ENCODE results near the gene AADACL2.
"Not testable (repeated sequence)": the region's sequence is repeated elsewhere in the genome, so short reads cannot be mapped to it uniquely, and the experiment has no call there.

The AADACL2 gene

DNA sequence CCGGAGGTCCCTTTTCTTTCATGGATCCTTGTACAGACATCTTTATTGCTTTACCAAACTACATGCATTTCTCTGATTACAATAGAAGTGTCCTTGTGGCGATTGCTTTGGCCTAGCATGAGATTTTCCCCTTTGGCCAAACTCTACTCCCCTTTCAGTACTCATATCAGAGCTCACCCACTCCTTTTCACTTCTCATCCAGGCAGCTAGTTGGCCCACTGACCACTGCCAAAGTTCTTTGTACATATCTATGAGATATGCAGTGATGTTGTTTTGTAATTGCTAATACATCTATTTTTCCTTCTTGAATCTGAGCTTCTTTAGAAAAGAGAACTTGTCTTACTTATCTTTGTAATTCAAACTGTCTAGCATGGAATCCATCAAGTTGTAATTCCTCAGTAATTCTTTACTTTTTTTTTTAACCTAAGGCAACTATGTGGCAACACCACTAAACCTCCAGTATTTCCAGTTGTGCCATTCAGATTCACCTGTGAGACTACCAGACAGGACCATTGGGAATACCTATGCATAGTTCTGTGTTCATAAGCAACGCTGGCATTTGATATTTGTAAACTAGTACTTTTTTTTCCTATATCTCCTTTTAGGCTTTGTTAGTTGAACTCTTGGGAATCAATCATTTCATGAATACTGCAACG lies 39.2 kb downstream of the AADACL2 start:
- H3K36me3 Mint-ChIP-seq (ENCODE audit: insufficient read depth): no peaks in the 10 kb centered on the region
- ATAC-seq (replicated peaks): no peak

DNA sequence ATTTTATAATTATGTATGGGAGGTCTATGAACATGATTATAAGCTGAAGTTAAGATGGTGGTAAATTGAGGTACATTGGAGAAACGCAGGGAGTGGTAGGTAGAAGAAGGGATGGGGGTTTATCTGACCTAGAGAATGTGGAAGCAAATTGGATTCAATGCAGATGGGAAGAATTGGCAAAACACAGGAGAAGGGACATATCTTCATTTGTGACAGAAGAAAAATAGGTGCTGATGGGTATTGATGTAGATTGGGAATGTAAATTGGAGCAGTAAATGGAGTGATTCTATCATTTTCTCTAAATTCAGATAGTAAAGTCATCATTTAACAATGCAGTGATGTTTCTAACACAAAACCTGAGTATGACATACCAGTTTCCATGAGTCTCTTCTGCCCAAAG lies 40.5 kb downstream of the AADACL2 start:
- Mint-ChIP-seq H3K9me3 (peaks cover 0 to 1% of the 10 kb centered on the region in 2 donors), H3K36me3 (ENCODE audit: insufficient read depth) (no peaks in the 10 kb centered on the region), H3K4me3 (no peak overlapping the region), H3K4me1 (ENCODE audit: low read depth in 2 of 2) (no peaks in the 10 kb centered on the region), H3K27ac (no peak overlapping the region), H3K27me3 (peaks cover 14 to 27% of the 10 kb centered on the region in 2 donors)
- DNase-seq: no peak
- no peak for ATAC-seq (replicated peaks)

More for the DNA sequence above, 39.2 kb downstream of the AADACL2 start:
- no peaks in the 10 kb centered on the region for H3K4me1 Mint-ChIP-seq (ENCODE audit: low read depth in 2 of 2)
- no peak overlapping the region for H3K27ac Mint-ChIP-seq
- no peak overlapping the region for H3K4me3 Mint-ChIP-seq
- no peak for DNase-seq
- peaks cover 0 to 1% of the 10 kb centered on the region in 2 donors for H3K9me3 Mint-ChIP-seq
- H3K27me3 Mint-ChIP-seq: peaks cover 14 to 27% of the 10 kb centered on the region in 2 donors

DNA sequence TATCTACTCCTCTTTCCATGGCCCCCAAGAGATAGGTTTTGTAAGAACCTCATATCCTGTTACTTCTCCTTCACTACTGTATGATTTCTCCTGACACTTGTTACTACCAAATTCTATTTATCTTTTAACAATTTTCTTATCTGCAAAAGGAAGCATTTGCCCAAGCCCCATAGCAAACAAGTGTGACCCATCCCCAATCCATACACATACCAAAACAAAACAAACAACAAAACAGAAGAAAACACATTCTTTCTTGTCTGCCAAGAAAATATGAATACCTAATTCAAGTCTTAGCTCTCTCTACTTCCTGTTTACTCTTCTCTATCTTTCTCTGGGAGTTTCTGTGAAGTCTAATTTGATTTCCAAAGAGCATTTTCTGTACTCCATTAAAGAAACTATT lies 41.2 kb downstream of the AADACL2 start:
- peaks cover 0 to 1% of the 10 kb centered on the region in 2 donors for H3K9me3 Mint-ChIP-seq

DNA sequence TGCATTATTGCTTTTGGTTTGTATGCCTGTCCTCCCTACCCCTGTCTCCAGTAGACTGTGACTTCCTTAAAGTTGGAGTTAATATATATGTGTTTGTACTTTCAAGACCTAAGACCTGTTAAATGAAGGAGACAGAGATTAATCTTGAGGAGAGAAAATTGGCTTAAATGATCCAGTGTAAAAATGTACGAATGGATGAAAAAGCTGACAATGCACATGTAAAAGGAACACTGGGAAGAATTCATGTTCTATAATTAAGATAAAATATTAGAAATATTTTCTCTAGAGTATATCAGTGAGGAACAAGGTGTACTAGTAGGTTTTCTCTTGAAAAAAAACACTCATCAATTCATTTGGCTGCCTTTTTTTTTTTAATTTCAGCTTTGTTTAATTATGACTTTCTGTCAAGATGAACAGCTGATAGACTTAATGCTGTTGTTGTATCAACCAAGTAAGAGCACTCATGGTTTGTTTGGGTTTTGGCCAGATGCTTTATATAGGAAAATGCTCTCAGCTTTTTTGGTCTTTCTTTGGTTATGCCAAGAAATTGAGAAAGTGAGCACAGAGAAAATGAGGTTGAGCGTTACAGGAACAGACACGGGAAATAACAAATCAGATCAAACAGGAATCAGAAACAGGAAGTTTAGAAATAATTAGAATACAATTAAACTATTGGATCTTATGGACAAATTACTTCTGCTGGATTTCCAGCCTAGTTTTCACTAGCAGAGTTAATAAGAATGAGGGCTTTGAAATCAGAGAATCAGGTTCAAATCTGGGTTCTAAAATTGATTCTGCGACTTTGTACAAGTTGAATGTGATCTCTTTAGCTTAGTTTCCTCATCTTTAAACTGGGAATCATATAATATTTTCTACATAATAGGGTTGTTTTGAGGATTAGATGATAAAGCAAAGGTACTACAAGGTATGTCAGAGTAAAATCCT lies 41.9 kb downstream of the AADACL2 start:
- no peaks in the 10 kb centered on the region for H3K4me1 Mint-ChIP-seq (ENCODE audit: low read depth in 2 of 2)
- peaks cover 0 to 1% of the 10 kb centered on the region in 2 donors for H3K9me3 Mint-ChIP-seq
- no peak for ATAC-seq (replicated peaks)
- H3K4me3 Mint-ChIP-seq: no peak overlapping the region
- H3K27me3 Mint-ChIP-seq: peaks cover 14 to 27% of the 10 kb centered on the region in 2 donors
- no peak for DNase-seq
- H3K36me3 Mint-ChIP-seq (ENCODE audit: insufficient read depth): no peaks in the 10 kb centered on the region
- no peak overlapping the region for H3K27ac Mint-ChIP-seq

More for the DNA sequence above, 41.2 kb downstream of the AADACL2 start:
- no peak for DNase-seq
- Mint-ChIP-seq H3K4me1 (ENCODE audit: low read depth in 2 of 2) (no peaks in the 10 kb centered on the region), H3K36me3 (ENCODE audit: insufficient read depth) (no peaks in the 10 kb centered on the region), H3K27ac (no peak overlapping the region), H3K4me3 (no peak overlapping the region), H3K27me3 (peaks cover 14 to 27% of the 10 kb centered on the region in 2 donors)
- ATAC-seq (replicated peaks): no peak

DNA sequence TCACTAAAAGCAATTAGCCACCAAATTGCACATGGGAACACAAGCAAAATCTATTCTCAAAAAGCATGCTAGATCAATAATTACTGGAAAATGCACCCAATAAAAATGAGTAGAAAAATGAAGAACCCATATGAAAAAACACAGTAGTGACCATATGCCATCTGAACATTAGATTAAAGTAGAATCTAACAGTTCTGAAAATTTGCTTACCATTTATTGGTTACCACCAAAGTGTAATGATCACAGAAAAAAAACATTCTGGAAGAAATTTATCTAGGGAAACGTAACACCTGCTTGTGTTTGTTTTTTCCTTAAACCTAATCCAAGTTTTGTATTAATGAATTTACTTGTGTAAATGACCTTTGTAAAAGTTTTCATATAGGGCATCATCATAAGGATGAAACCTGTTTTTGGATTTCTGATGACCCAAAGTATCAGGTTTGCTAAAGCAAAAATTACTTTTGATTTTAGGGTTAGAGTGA lies 42.6 kb downstream of the AADACL2 start:
- no peak for ATAC-seq (replicated peaks)

DNA sequence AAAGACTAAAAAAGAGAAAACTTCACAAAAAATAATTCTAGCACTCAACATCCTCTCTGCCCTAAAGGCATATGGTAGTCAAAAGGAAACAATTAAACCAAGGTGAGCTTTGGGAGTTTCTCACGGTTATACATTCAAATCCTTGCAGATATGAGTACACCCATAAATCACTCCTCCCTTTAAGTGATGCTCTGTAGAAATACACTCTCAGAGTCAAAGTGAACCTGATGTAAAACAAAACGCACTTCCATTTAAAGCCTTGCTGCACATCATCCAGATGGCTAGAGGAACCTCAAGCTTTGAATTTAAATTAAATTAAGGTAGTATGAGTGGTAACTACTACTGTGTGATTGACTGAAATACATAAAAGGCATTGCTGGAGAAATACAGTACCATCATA lies 44.2 kb downstream of the AADACL2 start:
- ATAC-seq (replicated peaks) (no peak), DNase-seq (no peak)
- peaks cover 0 to 1% of the 10 kb centered on the region in 2 donors for H3K9me3 Mint-ChIP-seq
- peaks cover 10 to 21% of the 10 kb centered on the region in 2 donors for H3K27me3 Mint-ChIP-seq
- H3K4me3 Mint-ChIP-seq: no peak overlapping the region
- no peaks in the 10 kb centered on the region for H3K4me1 Mint-ChIP-seq (ENCODE audit: low read depth in 2 of 2)
- no peaks in the 10 kb centered on the region for H3K36me3 Mint-ChIP-seq (ENCODE audit: insufficient read depth)
- H3K27ac Mint-ChIP-seq: no peak overlapping the region

More for the DNA sequence above, 42.6 kb downstream of the AADACL2 start:
- no peaks in the 10 kb centered on the region for H3K36me3 Mint-ChIP-seq (ENCODE audit: insufficient read depth)
- no peak for DNase-seq
- H3K4me3 Mint-ChIP-seq: no peak overlapping the region
- H3K27ac Mint-ChIP-seq: no peak overlapping the region
- peaks cover 14 to 27% of the 10 kb centered on the region in 2 donors for H3K27me3 Mint-ChIP-seq
- no peaks in the 10 kb centered on the region for H3K4me1 Mint-ChIP-seq (ENCODE audit: low read depth in 2 of 2)
- H3K9me3 Mint-ChIP-seq: peaks cover 0 to 1% of the 10 kb centered on the region in 2 donors

DNA sequence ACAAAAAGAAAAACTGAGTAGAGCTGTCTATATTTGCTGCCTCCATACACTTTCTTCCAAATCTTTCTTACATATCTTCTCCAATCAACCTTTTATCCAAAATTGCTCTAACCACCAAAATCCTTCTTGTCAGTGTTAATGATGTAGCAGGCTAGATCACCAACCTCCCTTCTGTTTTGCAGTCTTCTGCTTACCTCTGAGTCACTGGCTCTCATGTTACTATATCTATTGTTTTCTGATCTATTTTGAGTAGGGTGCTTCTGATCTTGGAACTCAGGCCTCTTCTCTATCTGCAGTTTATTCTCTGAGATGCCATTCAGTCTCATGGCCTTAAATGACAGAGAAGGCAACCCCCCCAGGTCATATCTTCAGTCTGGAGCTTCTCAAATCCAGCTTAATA lies 53.9 kb downstream of the AADACL2 start:
- no peak for DNase-seq

DNA sequence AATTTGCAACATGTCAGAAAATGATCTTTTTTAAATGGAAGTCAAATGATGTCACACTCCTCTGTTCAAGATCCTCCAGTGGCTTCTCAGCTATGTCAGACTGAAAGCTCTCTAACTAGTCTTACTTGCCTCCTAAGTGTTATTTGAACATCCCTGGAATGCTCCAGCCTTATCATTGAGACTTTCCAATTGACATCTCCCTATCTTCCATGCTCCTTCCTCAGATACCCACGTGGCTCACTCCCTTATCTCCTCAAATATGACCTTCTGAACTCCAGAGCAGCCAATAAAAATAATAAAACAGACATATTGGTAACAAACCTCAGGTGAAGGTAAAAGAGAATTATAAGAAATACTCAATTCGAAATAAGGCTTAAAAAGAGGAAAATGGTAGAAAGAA lies 54.7 kb downstream of the AADACL2 start:
- H3K4me1 Mint-ChIP-seq (ENCODE audit: low read depth in 2 of 2): no peaks in the 10 kb centered on the region
- no peaks in the 10 kb centered on the region for H3K36me3 Mint-ChIP-seq (ENCODE audit: insufficient read depth)
- no peak overlapping the region for H3K27ac Mint-ChIP-seq
- DNase-seq (no peak), ATAC-seq (replicated peaks) (no peak)
- H3K27me3 Mint-ChIP-seq: no peaks in the 10 kb centered on the region
- H3K4me3 Mint-ChIP-seq: no peak overlapping the region
- no peaks in the 10 kb centered on the region for H3K9me3 Mint-ChIP-seq

More for the DNA sequence above, 53.9 kb downstream of the AADACL2 start:
- Mint-ChIP-seq H3K9me3 (no peaks in the 10 kb centered on the region), H3K27ac (no peak overlapping the region), H3K4me1 (ENCODE audit: low read depth in 2 of 2) (no peaks in the 10 kb centered on the region), H3K36me3 (ENCODE audit: insufficient read depth) (no peaks in the 10 kb centered on the region), H3K27me3 (no peaks in the 10 kb centered on the region), H3K4me3 (no peak overlapping the region)
- ATAC-seq (replicated peaks): no peak

DNA sequence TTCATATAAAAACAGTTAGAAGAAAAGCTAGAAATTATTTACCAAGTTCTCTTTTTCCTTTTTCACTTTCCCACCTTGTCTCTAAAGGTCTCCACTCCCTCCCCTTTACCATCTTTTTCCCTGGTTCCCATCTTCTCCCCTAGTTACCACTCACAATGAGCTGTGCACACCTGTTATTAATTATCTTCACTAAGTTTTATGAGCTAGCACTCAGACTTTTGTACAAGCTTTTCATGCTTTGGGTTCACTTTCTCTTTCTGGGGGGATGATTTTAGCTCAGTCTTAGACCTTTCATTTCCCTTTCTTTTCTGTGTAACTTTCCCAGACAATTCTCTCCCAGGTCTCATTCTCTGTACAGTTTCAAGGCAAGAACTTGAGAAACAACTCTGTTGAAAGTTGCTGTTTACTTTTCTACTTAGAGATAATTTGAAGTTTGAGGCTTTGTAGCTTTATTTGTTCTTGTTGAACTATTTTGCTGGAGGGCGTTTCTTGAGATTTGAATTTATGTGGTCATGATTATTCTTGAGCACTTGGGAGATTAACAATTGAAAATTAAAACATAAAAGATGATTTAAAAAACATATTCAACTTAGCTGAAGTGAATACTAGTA lies 56.2 kb downstream of the AADACL2 start:
- Mint-ChIP-seq H3K9me3 (no peaks in the 10 kb centered on the region), H3K27me3 (peaks cover 6 to 8% of the 10 kb centered on the region in 2 donors), H3K36me3 (ENCODE audit: insufficient read depth) (no peaks in the 10 kb centered on the region), H3K4me1 (ENCODE audit: low read depth in 2 of 2) (no peaks in the 10 kb centered on the region), H3K4me3 (no peak overlapping the region), H3K27ac (no peak overlapping the region)
- ATAC-seq (replicated peaks) (no peak), DNase-seq (no peak)

DNA sequence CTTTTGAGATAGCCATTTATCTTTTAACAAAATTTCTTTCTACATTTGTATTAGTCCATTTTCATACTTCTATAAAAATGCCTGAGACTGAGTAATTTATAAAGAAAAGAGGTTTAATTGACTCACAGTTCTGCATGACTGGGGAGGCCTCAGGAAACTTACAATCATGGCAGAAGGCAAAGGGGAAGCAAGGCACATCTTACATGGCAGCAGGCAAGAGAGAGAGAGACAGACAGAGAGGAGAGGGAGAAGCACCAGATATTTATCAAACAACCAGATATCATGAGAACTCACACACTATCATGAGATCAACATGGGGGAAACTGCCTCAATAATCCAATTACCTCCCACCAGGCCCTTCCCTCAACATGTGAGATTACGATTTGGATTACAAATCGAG lies 57.0 kb downstream of the AADACL2 start:
- not testable (repeated sequence) for H3K27me3 Mint-ChIP-seq; H3K4me1 Mint-ChIP-seq (ENCODE audit: low read depth in 2 of 2); H3K27ac Mint-ChIP-seq; H3K9me3 Mint-ChIP-seq; ATAC-seq (replicated peaks); DNase-seq; H3K4me3 Mint-ChIP-seq; H3K36me3 Mint-ChIP-seq (ENCODE audit: insufficient read depth)

DNA sequence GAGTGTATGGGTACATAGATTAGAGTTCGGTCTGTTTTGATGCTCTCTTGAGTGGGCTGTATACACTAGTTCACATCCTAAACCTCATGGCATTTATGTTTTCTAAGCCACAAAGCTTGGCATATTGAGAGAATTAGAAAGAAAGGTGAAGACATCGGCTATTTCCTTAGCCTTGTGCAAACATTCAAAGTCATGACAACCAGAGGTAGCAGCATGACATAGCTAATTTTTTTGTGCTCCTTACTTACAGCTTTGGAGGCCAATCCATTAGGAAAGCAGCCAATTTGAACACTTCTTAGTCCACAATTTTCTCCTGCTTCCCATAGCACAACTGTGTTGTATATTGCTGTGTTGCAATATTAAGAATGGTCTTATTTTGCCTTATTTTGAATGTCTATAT lies 58.7 kb downstream of the AADACL2 start:
- no peak for ATAC-seq (replicated peaks)

DNA sequence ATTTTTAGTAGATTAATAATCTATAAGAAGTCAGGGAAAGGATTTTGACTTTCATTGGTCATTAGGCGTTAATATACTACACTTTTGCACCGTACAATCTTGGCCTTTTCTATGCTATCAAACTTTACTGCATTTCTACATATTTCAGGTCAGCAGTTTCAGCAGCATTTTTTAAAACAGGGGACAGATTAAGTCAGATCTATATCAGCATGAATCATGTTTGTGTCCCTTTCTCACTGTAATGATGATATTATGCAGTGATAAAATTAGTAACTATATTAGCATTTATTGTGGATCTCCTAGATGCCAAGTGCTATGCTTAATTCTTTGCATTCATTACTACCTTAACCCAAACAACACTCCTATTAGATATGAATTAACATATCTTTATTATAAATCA lies 59.9 kb downstream of the AADACL2 start:
- Mint-ChIP-seq H3K27ac (no peak overlapping the region), H3K36me3 (ENCODE audit: insufficient read depth) (no peaks in the 10 kb centered on the region), H3K4me1 (ENCODE audit: low read depth in 2 of 2) (no peaks in the 10 kb centered on the region), H3K27me3 (peaks cover 6 to 8% of the 10 kb centered on the region in 2 donors), H3K4me3 (no peak overlapping the region), H3K9me3 (no peaks in the 10 kb centered on the region)
- ATAC-seq (replicated peaks) (no peak), DNase-seq (no peak)

More for the DNA sequence above, 58.7 kb downstream of the AADACL2 start:
- H3K4me3 Mint-ChIP-seq: no peak overlapping the region
- DNase-seq: no peak
- H3K4me1 Mint-ChIP-seq (ENCODE audit: low read depth in 2 of 2): no peaks in the 10 kb centered on the region
- peaks cover 6 to 8% of the 10 kb centered on the region in 2 donors for H3K27me3 Mint-ChIP-seq
- H3K36me3 Mint-ChIP-seq (ENCODE audit: insufficient read depth): no peaks in the 10 kb centered on the region
- H3K27ac Mint-ChIP-seq: no peak overlapping the region
- H3K9me3 Mint-ChIP-seq: no peaks in the 10 kb centered on the region

DNA sequence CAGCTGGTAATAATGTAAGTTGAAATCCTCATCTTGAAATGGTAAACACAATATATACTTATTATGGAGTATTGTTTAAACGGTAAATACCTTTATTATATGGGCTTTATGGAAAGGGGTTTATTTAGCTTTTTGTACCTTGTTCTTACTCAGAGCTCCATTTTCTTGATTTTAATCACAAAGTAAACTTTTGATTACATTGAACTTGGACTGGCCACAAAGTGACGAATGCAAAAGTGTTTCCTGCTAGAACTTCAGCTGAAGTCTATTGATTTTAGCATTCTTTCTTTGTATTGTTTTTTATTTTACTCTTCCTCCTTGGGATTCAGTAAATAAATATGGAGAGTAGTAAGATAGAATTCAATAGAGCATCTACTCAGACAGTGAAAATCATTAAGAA lies 60.4 kb downstream of the AADACL2 start:
- DNase-seq: no peak
- ATAC-seq (replicated peaks): no peak
- Mint-ChIP-seq H3K9me3 (no peaks in the 10 kb centered on the region), H3K4me3 (no peak overlapping the region), H3K27me3 (peaks cover 6 to 8% of the 10 kb centered on the region in 2 donors), H3K27ac (no peak overlapping the region), H3K36me3 (ENCODE audit: insufficient read depth) (no peaks in the 10 kb centered on the region), H3K4me1 (ENCODE audit: low read depth in 2 of 2) (no peaks in the 10 kb centered on the region)

All from effector memory CD8-positive, alpha-beta T cell (primary cell).